H1 (cell line): ENCODE results near the gene TRAF4. TPM values are rescaled to one million over a fixed set of nuclear protein-coding genes. Genes with fewer than 3 reads are reported as not detected.

ENCODE experiments used
- CTCF ChIA-PET: fragments of 300-600 bp; sonication (Branson Sonifier 250); formaldehyde crosslinking; loops from one replicate; lab custom pipeline; 2021; ENCODE audit not compliant: partially characterized antibody; lab: Charles Lee
- POLR2A ChIA-PET: fragments of 300-600 bp; sonication (Branson Sonifier 250); formaldehyde crosslinking; loops from one replicate; lab custom pipeline; 2021; ENCODE audit warnings: inconsistent platforms; ENCODE audit not compliant: partially characterized antibody; lab: Charles Lee
- DNase-seq, 2 experiments: peaks; one replicate each; pipeline versions ENCODE4 v3.0.0 to v3.0.0-alpha.2; 2010 to 2022; ENCODE audit warnings: low spot score in 2 of 2, low read depth in 1 of 2, mixed read lengths in 1 of 2
- FAIRE-seq: peaks from 2 replicates; lab custom pipeline; 2011; peaks lifted over from hg19 to GRCh38; lab: Jason Lieb, UNC
- H2AFZ ChIP-seq: 2 replicates; pipeline ENCODE4 v1.8.1; 2012; ENCODE audit warnings: low read length, inconsistent platforms
- H2AK5ac ChIP-seq: 2 replicates; pipeline ENCODE4 v1.6.1; 2013; ENCODE audit warnings: low read depth, low read length
- H2BK120ac ChIP-seq: replicated peaks from 2 replicates; pipeline ENCODE3; 2013; ENCODE audit warnings: low read depth, low read length, inconsistent platforms
- H2BK12ac ChIP-seq: 2 replicates; pipeline ENCODE4 v1.6.1; 2013; ENCODE audit warnings: low read depth, low read length
- H2BK15ac ChIP-seq: 2 replicates; pipeline ENCODE4 v1.6.1; 2013; ENCODE audit warnings: low read length
- H2BK20ac ChIP-seq: 2 replicates; pipeline ENCODE4 v1.6.1; 2013; ENCODE audit warnings: low read length
- H2BK5ac ChIP-seq: 2 replicates; pipeline ENCODE4 v1.6.1; 2013; ENCODE audit warnings: low read depth, low read length
- H3K14ac ChIP-seq: 2 replicates; pipeline ENCODE4 v1.6.1; 2013; ENCODE audit warnings: inconsistent platforms; ENCODE audit not compliant: insufficient read length
- H3K18ac ChIP-seq: 2 replicates; pipeline ENCODE4 v1.6.1; 2013; ENCODE audit warnings: low read length; ENCODE audit errors: extremely low read depth
- H3K23ac ChIP-seq: 2 replicates; pipeline ENCODE4 v1.6.1; 2013; ENCODE audit warnings: inconsistent platforms; ENCODE audit not compliant: insufficient read length
- H3K23me2 ChIP-seq: 2 replicates; pipeline ENCODE4 v1.6.1; 2013; ENCODE audit warnings: low read depth, low read length
- H3K27ac ChIP-seq: 2 replicates; pipeline ENCODE4 v1.6.1; 2011; ENCODE audit warnings: low read depth, low read length, inconsistent platforms
- H3K27me3 ChIP-seq, 4 experiments: replicated peaks in 1 of 4; 1 replicate in 1 of 4; 2 replicates in 3 of 4; pipeline versions ENCODE4 v1.6.1 to v1.8.1; 2011 to 2013; ENCODE audit warnings: low read length in 3 of 4, mild to moderate bottlenecking in 3 of 4, inconsistent platforms in 2 of 4, mixed read lengths in 2 of 4, moderate library complexity in 1 of 4; ENCODE audit not compliant: control insufficient read depth in 3 of 4, insufficient read depth in 3 of 4; ENCODE audit errors: extremely low read depth in 1 of 4
- H3K36me3 ChIP-seq, 4 experiments: 2 replicates each; pipeline versions ENCODE4 v1.6.1 to v1.8.1; 2011 to 2013; ENCODE audit warnings: mild to moderate bottlenecking in 4 of 4, low read length in 3 of 4, moderate library complexity in 2 of 4, control low read depth in 1 of 4, inconsistent platforms in 1 of 4; ENCODE audit not compliant: insufficient read depth in 4 of 4, control insufficient read depth in 2 of 4
- H3K4ac ChIP-seq: replicated peaks from 2 replicates; pipeline ENCODE3; 2013; ENCODE audit warnings: low read length, low read depth, mixed read lengths, inconsistent platforms; ENCODE audit not compliant: insufficient read length
- H3K4me1 ChIP-seq, 4 experiments: replicated peaks in 1 of 4; 1 replicate in 1 of 4; 2 replicates in 3 of 4; pipeline versions ENCODE4 v1.6.1 to v1.8.1; 2011 to 2013; ENCODE audit warnings: low read length in 3 of 4, inconsistent platforms in 2 of 4, mixed read lengths in 1 of 4; ENCODE audit not compliant: insufficient read depth in 4 of 4, control insufficient read depth in 3 of 4
- H3K4me2 ChIP-seq, 2 experiments: 2 replicates each; pipeline versions ENCODE4 v1.6.1 to v1.8.1; 2011 to 2013; ENCODE audit warnings: low read depth in 2 of 2, low read length in 2 of 2, control low read depth in 1 of 2, inconsistent platforms in 1 of 2, mild to moderate bottlenecking in 1 of 2; ENCODE audit not compliant: insufficient read depth in 1 of 2
- H3K4me3 ChIP-seq, 4 experiments: fragments of 200-600, 300-600 bp in 1 of 4; sonication (generic), shearing (Covaris generic), sonication (Bioruptor Twin) in 1 of 4; 2 replicates each; pipeline versions ENCODE4 v1.5.1 to v1.8.1; 2011 to 2016; ENCODE audit warnings: low read length in 4 of 4, low read depth in 3 of 4, control low read depth in 2 of 4, inconsistent platforms in 2 of 4, mild to moderate bottlenecking in 2 of 4, mixed read lengths in 1 of 4, moderate library complexity in 1 of 4; ENCODE audit not compliant: insufficient read depth in 2 of 4; ENCODE audit errors: extremely low read depth in 1 of 4
- H3K56ac ChIP-seq: replicated peaks from 2 replicates; pipeline ENCODE3; 2013; ENCODE audit warnings: low read depth, mild to moderate bottlenecking, mixed read lengths, low read length, inconsistent platforms; ENCODE audit not compliant: insufficient read length
- H3K79me1 ChIP-seq: 2 replicates; pipeline ENCODE4 v1.6.1; 2013; ENCODE audit warnings: low read depth, low read length, control low read depth
- H3K79me2 ChIP-seq, 2 experiments: 2 replicates each; pipeline versions ENCODE4 v1.6.1 to v1.8.1; 2012 to 2013; ENCODE audit warnings: low read length in 2 of 2, mild to moderate bottlenecking in 2 of 2, inconsistent platforms in 1 of 2; ENCODE audit not compliant: insufficient read depth in 2 of 2, control insufficient read depth in 1 of 2
- H3K9ac ChIP-seq, 4 experiments: replicated peaks in 1 of 4; 1 replicate in 1 of 4; 2 replicates in 3 of 4; pipeline versions ENCODE4 v1.6.1 to v1.8.1; 2011 to 2013; ENCODE audit warnings: low read depth in 3 of 4, low read length in 3 of 4, control low read depth in 2 of 4, mild to moderate bottlenecking in 2 of 4, moderate library complexity in 2 of 4, inconsistent platforms in 1 of 4; ENCODE audit errors: extremely low read depth in 1 of 4
- H3K9me3 ChIP-seq, 2 experiments: 2 replicates each; pipeline versions ENCODE4 v1.6.1 to v1.8.1; 2012 to 2013; ENCODE audit warnings: mild to moderate bottlenecking in 2 of 2, moderate library complexity in 2 of 2, control low read depth in 1 of 2, inconsistent platforms in 1 of 2, low read depth in 1 of 2, low read length in 1 of 2, mixed read lengths in 1 of 2; ENCODE audit not compliant: insufficient read depth in 2 of 2
- H4K20me1 ChIP-seq, 2 experiments: replicated peaks in 1 of 2; 2 replicates each; pipeline versions ENCODE3 to v1.8.1; 2011 to 2013; ENCODE audit warnings: inconsistent platforms in 2 of 2, low read length in 2 of 2, mild to moderate bottlenecking in 1 of 2; ENCODE audit not compliant: insufficient read depth in 2 of 2, control insufficient read depth in 1 of 2
- H4K5ac ChIP-seq: 2 replicates; pipeline ENCODE4 v1.6.1; 2013; ENCODE audit warnings: low read length, low read depth, mixed read lengths, inconsistent platforms; ENCODE audit not compliant: insufficient read length
- H4K8ac ChIP-seq: 2 replicates; pipeline ENCODE4 v1.8.0; 2013; ENCODE audit warnings: mild to moderate bottlenecking, moderate library complexity, low read length, inconsistent platforms; ENCODE audit not compliant: insufficient read depth; ENCODE audit errors: extremely low read depth
- H4K91ac ChIP-seq: replicated peaks from 2 replicates; pipeline ENCODE3; 2013; ENCODE audit warnings: low read length, mixed read lengths, inconsistent platforms; ENCODE audit not compliant: insufficient read length
- TAF7 ChIP-seq: optimal IDR thresholded peaks from 2 replicates; pipeline ENCODE3; 2011; ENCODE audit warnings: low read depth, mild to moderate bottlenecking, inconsistent platforms, low read length, moderate library complexity, borderline replicate concordance
- WGBS, 2 experiments: shearing (Covaris generic) in 1 of 2; methylation state at CpG; one replicate each; pipeline versions ENCODE4 v1.1.6 to v1.1.7; 2013 to 2015; ENCODE audit warnings: low lambda C conversion rate in 2 of 2, mixed read lengths in 2 of 2, inconsistent platforms in 1 of 2, low coverage in 1 of 2, missing lambda C conversion rate in 1 of 2; ENCODE audit not compliant: insufficient replicate concordance in 2 of 2, insufficient coverage in 1 of 2, insufficient read length in 1 of 2; ENCODE audit errors: extremely low coverage in 1 of 2, missing lambda C conversion rate in 1 of 2; 5-methylcytosine and 5-hydroxymethylcytosine counted together
- polyA plus RNA-seq, 7 experiments: library from polyadenylated mRNA; depleted of rRNA in 3 of 7; stranded (reverse) in 5 of 7; unstranded in 2 of 7; fragments of >200 nt in 5 of 7; fragments of 200-250 nt in 2 of 7; gene quantifications; 1 replicate in 5 of 7; 2 replicates in 1 of 7; 4 replicates in 1 of 7; pipeline versions ENCODE4 v1.2.1 to v1.2.3, GENCODE V29; 2011 to 2013; ENCODE audit warnings: missing spikeins in 2 of 7, mixed read lengths in 2 of 7
- total RNA-seq: library from RNA; stranded (reverse); fragmentation: NEBNext Ultra II Directional; extraction: Animal tissue kit (Norgen Biotek cat#: 25700); gene quantifications from 2 replicates; pipeline ENCODE4 v1.2.1, GENCODE V29; 2021

The TRAF4 gene
- total and polyA plus RNA-seq, 2 of the 8 experiments (the other 6 are each of a cell fraction or from before 2014, with no cell fraction given), result 167 to 170 TPM

DNA sequence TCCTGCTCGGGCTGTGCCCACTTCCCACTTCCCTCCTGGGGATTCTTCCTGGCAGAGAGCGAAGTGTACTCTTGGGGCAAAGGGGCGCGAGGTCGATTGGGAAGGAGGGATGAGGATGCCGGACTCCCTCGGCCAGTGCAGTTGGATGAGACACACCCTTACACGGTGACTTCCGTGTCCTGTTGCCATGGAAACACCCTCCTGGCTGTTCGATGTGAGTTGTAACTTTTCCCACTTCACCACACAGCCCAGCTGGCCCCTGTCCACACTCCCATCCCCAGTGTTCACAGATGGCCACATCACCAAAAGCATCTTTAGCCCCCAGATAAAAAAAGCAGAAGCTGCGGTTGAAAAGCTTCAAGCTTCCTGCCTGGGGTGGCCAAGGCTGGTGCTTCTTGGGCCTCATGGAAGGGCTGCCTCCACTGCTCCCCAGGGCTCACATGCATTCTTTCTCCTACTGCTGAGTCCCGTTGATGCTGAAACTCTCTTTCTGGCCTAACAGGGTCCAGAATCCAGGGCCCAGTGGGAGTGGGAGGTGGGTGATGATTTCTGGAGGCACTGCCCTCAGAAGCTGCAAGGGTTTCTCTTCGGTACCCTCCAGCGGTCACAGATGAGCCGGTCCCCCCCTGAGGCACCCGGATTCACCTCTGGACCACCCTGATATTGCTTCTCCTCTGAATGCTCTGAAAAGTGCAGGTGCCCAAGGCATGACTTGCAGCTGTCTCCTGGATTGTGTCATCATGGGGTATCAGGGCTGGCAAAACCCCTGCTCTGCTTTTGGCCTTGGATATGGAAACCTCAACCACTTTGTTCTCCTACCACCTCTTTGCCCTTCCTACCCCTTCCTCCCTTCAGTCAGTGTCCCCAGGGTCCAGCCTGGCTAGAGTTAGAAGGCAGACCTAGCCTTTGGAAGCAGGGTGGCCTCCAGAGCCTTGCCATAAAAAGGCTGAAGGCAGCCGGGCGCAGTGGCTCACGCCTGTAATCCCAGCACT, 2.2 kb upstream of the TRAF4 start:
- H2AFZ ChIP-seq, result no peak overlapping the region
- H3K79me2 ChIP-seq, result peaks cover 19 to 24% of the 10 kb centered on the region in 2 experiments
- H2BK5ac ChIP-seq, result peak overlapping the region; percentile 83
- peaks cover 23% of the 10 kb centered on the region for H3K23me2 ChIP-seq
- H3K14ac ChIP-seq, result no peak overlapping the region
- peak overlapping the region; percentile 16 for H4K5ac ChIP-seq
- H4K91ac ChIP-seq, result peak overlapping the region; percentile 81
- POLR2A ChIA-PET, result interaction anchor here (0.7 to 15.3 kb wide), 8 partner anchors 13 to 208 kb away, joined by 3 to 813 read pairs (median 4); partner anchors contain the start of genes FLOT2, NEK8, RPL23A and TLCD1
- no peak overlapping the region for H3K56ac ChIP-seq
- H2BK12ac ChIP-seq, result 0 out of 2 replicates have a peak overlapping the region, but pooled peaks have one; percentile 75
- H3K9ac ChIP-seq, result 0 out of 7 replicates have a peak overlapping the region, but pooled peaks of 1 of the 4 experiments have one; percentile 7
- peaks cover 0 to 14% (median 12%) of the 10 kb centered on the region in 4 experiments; a peak in 6 of 7 replicates for H3K4me1 ChIP-seq
- peaks cover 6 to 13% (median 10%) of the 10 kb centered on the region in 4 experiments; a peak in 5 of 8 replicates for H3K36me3 ChIP-seq
- CTCF ChIA-PET, result interaction anchor here (0.6 to 5.6 kb wide), 6 partner anchors 8 to 107 kb away, joined by 3 to 70 read pairs (median 5); partner anchors contain the start of genes NEK8 and TLCD1
- peak overlapping the region; percentile 7; the same call in 1 of the 2 replicates for H3K27ac ChIP-seq
- H4K20me1 ChIP-seq, result peaks cover 10 to 12% of the 10 kb centered on the region in 2 experiments
- no peaks in the 10 kb centered on the region for H3K9me3 ChIP-seq
- H3K4me3 ChIP-seq, result no peak overlapping the region
- 0 out of 2 replicates have a peak overlapping the region, but pooled peaks have one; percentile 31 for H2BK15ac ChIP-seq
- H3K4me2 ChIP-seq, result no peak overlapping the region
- no peak overlapping the region; the same call in none of the 2 replicates for H3K18ac ChIP-seq
- DNase-seq (no peak), FAIRE-seq (no peak)
- H2AK5ac ChIP-seq, result 0 out of 2 replicates have a peak overlapping the region, but pooled peaks have one; percentile 86
- no peak overlapping the region for H3K23ac ChIP-seq
- peaks cover 11% of the 10 kb centered on the region; the same call in 1 of the 2 replicates for H3K79me1 ChIP-seq
- 94% methylated on average over 19 of the region's 19 CpGs; no CpG with 5 or more reads in 1 of the 2 experiments for WGBS, 2 experiments
- no peak overlapping the region for H2BK120ac ChIP-seq
- no peaks in the 10 kb centered on the region for H3K27me3 ChIP-seq
- peak overlapping the region; percentile 88 for H3K4ac ChIP-seq
- H4K8ac ChIP-seq, result peak overlapping the region; percentile 45; the same call in 1 of the 2 replicates
- H2BK20ac ChIP-seq, result no peak overlapping the region
- TF ChIP-seq TAF7, result no peak
